LNCAP (cell line): Measurements from ENCODE around the gene SHLD1.

Experiments
- CTCF ChIP-seq: fragments of 450-650 bp; IDR thresholded peaks from 2 replicates; pipeline ENCODE4 v1.5.1; 2017; ENCODE audit warnings: mild to moderate bottlenecking

SHLD1 gene

GRCh38 chr20:5808901-5809300 lies 58.7 kb downstream of the SHLD1 start:
- no peak for TF ChIP-seq CTCF

DNA sequence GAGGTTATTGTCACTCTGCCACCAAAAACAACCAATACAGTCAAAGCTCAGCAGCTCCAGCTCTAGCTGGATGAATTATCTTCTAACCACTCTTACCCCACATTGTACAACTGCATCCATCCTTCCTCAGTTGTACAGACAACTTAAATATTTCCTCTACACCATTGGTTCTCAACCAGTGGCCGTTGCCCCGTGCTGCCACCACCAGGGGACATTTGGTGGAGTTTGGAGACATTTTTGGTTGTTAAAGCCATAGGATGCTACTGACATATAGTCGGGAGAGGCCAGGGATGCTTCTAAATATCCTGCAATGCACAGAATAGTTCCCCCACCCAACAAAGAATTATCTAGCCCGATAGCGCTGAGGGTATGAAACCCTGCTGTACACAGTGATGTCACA lies 59.3 kb downstream of the SHLD1 start:
- no peak for TF ChIP-seq CTCF

GRCh38 chr20:5810800-5811422 lies 60.7 kb downstream of the SHLD1 start:
- TF ChIP-seq CTCF: no peak

DNA sequence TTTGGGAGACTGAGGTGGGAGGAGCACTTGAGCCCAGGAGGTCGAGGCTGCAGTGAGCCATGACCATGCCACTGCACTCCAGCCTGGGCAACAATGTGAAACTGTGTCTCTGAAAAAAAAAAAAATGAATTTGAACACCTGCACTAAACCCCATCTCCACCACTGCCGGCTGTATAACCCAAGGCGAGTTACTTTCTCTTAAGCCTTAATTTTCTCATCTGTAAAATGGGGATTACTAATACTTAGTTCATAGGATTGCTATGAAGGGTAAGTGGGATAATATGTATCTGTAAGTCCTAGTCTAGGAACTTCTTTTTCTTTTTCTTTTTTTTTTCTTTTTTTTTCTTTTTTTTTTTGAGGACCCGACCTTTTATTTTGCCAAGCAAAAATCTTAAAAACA lies 61.5 kb downstream of the SHLD1 start:
- no peak for TF ChIP-seq CTCF

DNA sequence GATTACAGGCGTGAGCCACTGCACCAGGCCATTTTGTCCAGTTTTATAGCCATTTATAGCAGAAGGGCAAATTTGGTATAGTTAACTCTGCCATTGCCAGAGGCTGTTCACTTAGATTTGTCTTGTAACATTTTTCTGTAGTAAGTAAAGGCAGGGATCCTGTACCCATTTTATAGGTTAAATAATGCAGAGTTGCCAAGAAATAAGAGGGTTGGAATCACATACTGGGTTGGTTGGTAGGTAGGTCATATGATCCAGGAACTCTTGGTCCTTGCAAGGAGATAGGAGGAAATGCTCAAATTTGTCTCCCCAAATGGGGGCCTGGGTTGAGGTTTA lies 68.1 kb downstream of the SHLD1 start:
- no peak for TF ChIP-seq CTCF

GRCh38 chr20:5820738-5821137 lies 70.5 kb downstream of the SHLD1 start:
- no peak for TF ChIP-seq CTCF

DNA sequence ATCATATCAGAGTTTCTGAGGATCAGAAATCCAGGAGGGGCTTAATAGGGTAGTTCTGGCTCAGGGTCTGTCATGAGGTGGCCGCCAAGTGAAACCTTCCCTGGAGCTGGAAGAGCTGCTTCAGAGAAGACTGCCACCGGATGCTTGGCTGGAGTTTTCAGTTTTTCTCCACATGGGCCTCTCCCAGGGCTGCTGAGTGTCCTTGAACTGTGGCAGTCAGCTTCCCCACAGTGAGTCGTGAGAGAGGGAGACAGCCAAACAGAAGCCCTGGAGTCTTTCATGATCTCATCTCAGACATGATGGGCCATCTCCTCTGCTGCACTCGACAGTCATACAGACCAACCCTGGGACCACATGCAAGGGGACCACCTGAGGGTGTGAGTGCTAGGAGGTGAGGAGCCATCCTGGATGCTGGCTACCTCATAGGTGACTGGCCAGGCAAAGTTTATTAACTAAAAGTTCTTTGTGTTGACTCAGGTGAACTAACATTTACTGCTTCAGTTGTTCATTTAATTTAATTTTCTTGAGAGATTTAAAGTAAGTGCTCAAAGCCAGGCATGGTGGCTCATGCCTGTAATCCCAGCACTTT lies 71.5 kb downstream of the SHLD1 start:
- no peak for TF ChIP-seq CTCF

GRCh38 chr20:5822569-5822968 lies 72.4 kb downstream of the SHLD1 start:
- TF ChIP-seq CTCF: no peak
